Choroid plexus epithelial cell (primary cell): Measurements from ENCODE around the gene ZNF823.

Source experiments
- DNase-seq: peaks from one replicate; pipeline ENCODE4 v3.0.0-alpha.2; 2010; ENCODE audit warnings: low read depth
- H3K4me3 ChIP-seq: 2 replicates; pipeline ENCODE4 v1.5.1; 2011; ENCODE audit warnings: low read depth, mild to moderate bottlenecking, control low read depth, low read length, moderate library complexity
- TF ChIP-seq, protein P1 (sequence below): conservative IDR thresholded peaks from 2 replicates; pipeline ENCODE4 v1.5.1; 2011; ENCODE audit warnings: low read depth, mild to moderate bottlenecking, control low read depth, inconsistent platforms, low read length, moderate library complexity

The ZNF823 gene

DNA sequence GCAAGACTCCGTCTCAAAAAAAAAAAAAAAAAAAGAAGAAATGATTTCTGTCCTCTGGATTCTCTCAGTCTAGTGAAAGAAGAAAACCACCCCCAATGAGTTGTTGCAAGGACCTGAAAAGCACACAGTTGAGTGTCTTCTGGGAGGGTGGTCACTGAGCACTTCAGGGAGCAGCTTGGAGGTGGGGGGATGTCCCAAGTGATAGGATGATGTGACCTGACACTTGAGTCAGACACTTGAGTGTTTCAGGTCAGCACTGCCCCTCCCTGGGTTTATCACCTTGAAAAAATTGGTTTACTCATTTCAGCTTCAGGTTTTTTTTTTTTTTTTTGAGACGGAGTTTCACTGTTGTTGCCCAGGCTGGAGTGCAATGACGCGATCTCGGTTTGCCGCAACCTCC is 63.2 kb downstream of the ZNF823 start:
- TF ChIP-seq, protein P1, sequence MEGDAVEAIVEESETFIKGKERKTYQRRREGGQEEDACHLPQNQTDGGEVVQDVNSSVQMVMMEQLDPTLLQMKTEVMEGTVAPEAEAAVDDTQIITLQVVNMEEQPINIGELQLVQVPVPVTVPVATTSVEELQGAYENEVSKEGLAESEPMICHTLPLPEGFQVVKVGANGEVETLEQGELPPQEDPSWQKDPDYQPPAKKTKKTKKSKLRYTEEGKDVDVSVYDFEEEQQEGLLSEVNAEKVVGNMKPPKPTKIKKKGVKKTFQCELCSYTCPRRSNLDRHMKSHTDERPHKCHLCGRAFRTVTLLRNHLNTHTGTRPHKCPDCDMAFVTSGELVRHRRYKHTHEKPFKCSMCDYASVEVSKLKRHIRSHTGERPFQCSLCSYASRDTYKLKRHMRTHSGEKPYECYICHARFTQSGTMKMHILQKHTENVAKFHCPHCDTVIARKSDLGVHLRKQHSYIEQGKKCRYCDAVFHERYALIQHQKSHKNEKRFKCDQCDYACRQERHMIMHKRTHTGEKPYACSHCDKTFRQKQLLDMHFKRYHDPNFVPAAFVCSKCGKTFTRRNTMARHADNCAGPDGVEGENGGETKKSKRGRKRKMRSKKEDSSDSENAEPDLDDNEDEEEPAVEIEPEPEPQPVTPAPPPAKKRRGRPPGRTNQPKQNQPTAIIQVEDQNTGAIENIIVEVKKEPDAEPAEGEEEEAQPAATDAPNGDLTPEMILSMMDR = no peak
- no peak for DNase-seq
- H3K4me3 ChIP-seq = no peak overlapping the region

DNA sequence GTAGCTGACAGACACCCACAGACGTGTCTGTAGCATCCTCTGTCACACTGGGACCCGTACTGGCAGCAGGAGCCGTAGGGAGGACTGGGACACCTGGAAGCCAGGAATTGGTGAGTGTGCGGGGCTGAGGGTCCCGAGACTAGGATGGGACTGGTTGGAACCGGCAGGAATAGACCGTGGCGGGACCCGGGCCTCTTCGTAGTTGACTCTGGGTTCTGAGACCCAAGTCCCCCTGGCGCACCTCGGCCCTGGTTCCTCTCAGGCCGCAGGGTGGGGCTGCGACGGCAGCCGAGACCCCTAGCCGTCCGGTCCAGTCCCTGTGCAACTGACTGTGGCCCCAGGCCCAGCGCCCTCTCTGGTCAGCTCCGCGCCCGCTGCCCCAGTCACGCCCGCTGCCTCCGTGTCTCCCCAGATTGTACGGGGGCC is 64.7 kb downstream of the ZNF823 start:
- peak overlapping the region; percentile 43 for H3K4me3 ChIP-seq
- TF ChIP-seq, protein P1 = no peak
- no peak for DNase-seq

DNA sequence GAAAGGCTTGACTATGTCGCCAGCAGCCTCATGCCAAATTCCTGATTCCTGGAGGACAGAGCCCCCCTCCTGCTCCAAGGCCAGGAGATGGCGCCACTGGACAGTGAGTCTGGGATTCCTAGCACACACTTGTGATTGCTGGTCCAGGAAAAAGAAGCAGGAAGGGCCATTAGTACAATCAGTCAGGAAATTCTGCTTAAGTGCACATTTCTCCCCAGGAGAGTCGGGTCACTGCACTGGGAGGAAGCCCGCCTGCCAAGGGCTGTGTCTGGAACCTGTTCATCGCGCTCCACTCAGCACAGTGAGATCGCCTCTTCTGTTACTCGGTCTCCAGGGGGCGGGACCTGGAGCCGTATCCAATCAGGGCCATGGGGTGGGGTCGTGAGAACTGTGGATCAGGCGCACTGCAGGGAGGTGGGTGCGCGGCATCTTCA is 65.1 kb downstream of the ZNF823 start:
- DNase-seq = peak; percentile 73
- TF ChIP-seq, protein P1 = peak; percentile 87
- H3K4me3 ChIP-seq = peak overlapping the region; percentile 43
